Spleen (tissue), 11 donors: Measurements from ENCODE around the gene TUBGCP4. TPM values are rescaled to one million over a fixed set of nuclear protein-coding genes. Genes with fewer than 3 reads are reported as not detected.

Experiments used
- DNase-seq: peaks from one replicate; pipeline ENCODE4 v3.0.0-alpha.2; 2020
- H3K27ac ChIP-seq, 8 donors: fragments of 200-600 bp; sonication (generic) in 7 of 8; 1 replicate in 4 of 8; 2 replicates in 4 of 8; pipeline versions ENCODE4 v1.5.0 to v1.8.0; 2016 to 2021; ENCODE audit warnings: inconsistent platforms in 4 of 8, mild to moderate bottlenecking in 4 of 8, moderate library complexity in 1 of 8
- H3K27me3 ChIP-seq, 7 donors: fragments of 200-600 bp; sonication (generic) in 6 of 7; replicated peaks in 1 of 7; 1 replicate in 4 of 7; 2 replicates in 3 of 7; pipeline versions ENCODE4 v1.5.0 to v1.8.0; 2016 to 2021; ENCODE audit warnings: inconsistent platforms in 3 of 7, mild to moderate bottlenecking in 1 of 7
- H3K36me3 ChIP-seq, 6 donors: fragments of 200-600 bp; sonication (generic) in 5 of 6; 1 replicate in 4 of 6; 2 replicates in 2 of 6; pipeline versions ENCODE4 v1.5.0 to v1.8.0; 2016 to 2021; ENCODE audit warnings: inconsistent platforms in 2 of 6
- H3K4me1 ChIP-seq, 6 donors: fragments of 200-600 bp; sonication (generic) in 5 of 6; 1 replicate in 3 of 6; 2 replicates in 3 of 6; pipeline versions ENCODE4 v1.5.0 to v1.8.0; 2016 to 2021; ENCODE audit warnings: inconsistent platforms in 3 of 6
- H3K4me3 ChIP-seq, 8 donors: fragments of 200-600 bp; sonication (generic) in 7 of 8; 1 replicate in 4 of 8; 2 replicates in 4 of 8; pipeline versions ENCODE4 v1.5.0 to v1.8.0; 2016 to 2021; ENCODE audit warnings: inconsistent platforms in 4 of 8, mild to moderate bottlenecking in 4 of 8, moderate library complexity in 2 of 8
- H3K9me3 ChIP-seq, 8 donors: fragments of 200-600 bp; sonication (generic) in 7 of 8; 1 replicate in 4 of 8; 2 replicates in 4 of 8; pipeline versions ENCODE4 v1.5.0 to v1.8.0; 2016 to 2021; ENCODE audit warnings: inconsistent platforms in 4 of 8
- POLR2A ChIP-seq, 3 donors: fragments of 450-650 bp; IDR thresholded peaks; one replicate each; pipeline ENCODE4 v1.5.1; 2017; ENCODE audit warnings: antibody characterized with exemption in 3 of 3, mild to moderate bottlenecking in 1 of 3
- POLR2AphosphoS5 ChIP-seq, 3 donors: sonication (generic); formaldehyde crosslinking; IDR thresholded peaks; one replicate each; pipeline ENCODE4 v1.5.1; 2017; ENCODE audit warnings: antibody characterized with exemption in 3 of 3
- WGBS, 5 donors: extraction: QIAGEN DNeasy Blood & Tissue Kit in 3 of 5; methylation state at CpG; one replicate each; pipeline versions ENCODE4 v1.1.5 to v1.1.7; 2013 to 2018; 5-methylcytosine and 5-hydroxymethylcytosine counted together
- intact Hi-C: fragments of 100-400 bp; cut with DNase I; formaldehyde crosslinking; loops from one replicate; pipeline ENCODE4 v1.15.0; 2023; ENCODE audit warnings: low total_unique reads
- polyA plus RNA-seq, 3 donors: library from polyadenylated mRNA; stranded (reverse); fragments of 200-250 nt; gene quantifications; one replicate each; pipeline ENCODE4 v1.2.1, GENCODE V29; 2013
- total RNA-seq, 7 donors: library from RNA; depleted of rRNA in 3 of 7; stranded (reverse); fragments of >200 nt in 3 of 7; fragmentation: NEBNext Ultra II Directional in 4 of 7; extraction: Animal tissue kit (Norgen Biotek cat#: 25700) in 4 of 7; gene quantifications; one replicate each; pipeline versions ENCODE4 v1.1.0 to v1.2.1, GENCODE V29; 2016 to 2021
- TF ChIP-seq, protein P1 (sequence below), 11 experiments: fragments of 200-600 bp in 7 of 11; fragments of 450-650 bp in 4 of 11; sonication (generic) in 4 of 11; IDR thresholded peaks in 8 of 11; conservative IDR thresholded peaks in 3 of 11; 1 replicate in 7 of 11; 2 replicates in 4 of 11; pipeline versions ENCODE4 v1.4.0 to v1.8.0; 2016 to 2021; ENCODE audit warnings: antibody characterized with exemption in 11 of 11, inconsistent platforms in 4 of 11, mild to moderate bottlenecking in 1 of 11
- donor health status: healthy with polysubstance abuse.
- donor health status: DM: no; HTN: no; CAD: no; lungs with moderate emphysema.
- donor health status: DM: no; HTN: no; CAD: no.
- donor health status: Bipolar disorder and iron deficiency.
- donor health status: healthy.
- donor health status: DM: no; HTN: no; CAD: no.
- donor health status: DM: yes; HTN: yes; CAD: no.

Gene TUBGCP4
- total and polyA plus RNA-seq, 10 donors = 2.5 to 22.1 (median 16.1) TPM

DNA sequence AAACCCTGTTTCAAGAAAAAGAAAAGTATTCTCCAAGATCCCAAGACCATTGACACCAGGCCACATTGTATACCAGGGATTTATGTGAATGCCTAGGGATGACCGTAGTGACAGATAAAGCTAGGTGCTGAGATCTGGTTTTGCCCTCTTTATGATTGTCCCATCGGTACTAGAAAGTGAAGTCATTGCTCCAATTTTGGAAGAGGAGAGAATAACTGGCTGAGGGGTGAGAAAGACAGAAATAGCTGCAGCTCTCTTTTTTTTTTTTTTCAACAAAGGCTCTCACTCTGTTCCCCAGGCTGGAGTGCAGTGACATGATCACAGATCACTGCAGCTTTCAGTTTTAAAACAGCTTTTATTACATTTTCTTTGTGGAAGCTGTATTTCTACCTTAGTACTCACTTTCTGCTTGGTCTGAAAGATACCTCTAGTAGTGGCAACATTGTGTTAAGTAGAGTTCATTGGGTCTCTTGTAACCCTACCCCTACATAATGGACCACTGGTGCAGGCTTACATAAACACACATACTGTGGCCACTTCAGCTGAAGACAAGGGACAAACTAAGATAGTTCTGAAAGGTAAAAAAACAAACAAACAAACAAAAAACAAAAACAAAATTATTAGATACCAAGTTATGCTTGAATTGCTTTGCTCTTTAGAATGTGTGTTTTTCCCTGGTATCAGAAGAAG is 18.1 kb upstream of the TUBGCP4 start:
- WGBS, 5 donors = 89 to 93% (median 91%) methylated on average over 2 of the region's 2 CpGs
- H3K27ac ChIP-seq = no peak overlapping the region
- H3K9me3 ChIP-seq = peaks cover 0 to 15% (median 5%) of the 10 kb centered on the region in 8 donors
- H3K4me3 ChIP-seq = no peak overlapping the region
- H3K4me1 ChIP-seq = no peaks in the 10 kb centered on the region
- H3K36me3 ChIP-seq = peaks cover 0 to 62% (median 15%) of the 10 kb centered on the region in 6 donors
- no peaks in the 10 kb centered on the region for H3K27me3 ChIP-seq
- no peak for DNase-seq
- intact Hi-C loops = no loop called here
- TF ChIP-seq, protein P1, sequence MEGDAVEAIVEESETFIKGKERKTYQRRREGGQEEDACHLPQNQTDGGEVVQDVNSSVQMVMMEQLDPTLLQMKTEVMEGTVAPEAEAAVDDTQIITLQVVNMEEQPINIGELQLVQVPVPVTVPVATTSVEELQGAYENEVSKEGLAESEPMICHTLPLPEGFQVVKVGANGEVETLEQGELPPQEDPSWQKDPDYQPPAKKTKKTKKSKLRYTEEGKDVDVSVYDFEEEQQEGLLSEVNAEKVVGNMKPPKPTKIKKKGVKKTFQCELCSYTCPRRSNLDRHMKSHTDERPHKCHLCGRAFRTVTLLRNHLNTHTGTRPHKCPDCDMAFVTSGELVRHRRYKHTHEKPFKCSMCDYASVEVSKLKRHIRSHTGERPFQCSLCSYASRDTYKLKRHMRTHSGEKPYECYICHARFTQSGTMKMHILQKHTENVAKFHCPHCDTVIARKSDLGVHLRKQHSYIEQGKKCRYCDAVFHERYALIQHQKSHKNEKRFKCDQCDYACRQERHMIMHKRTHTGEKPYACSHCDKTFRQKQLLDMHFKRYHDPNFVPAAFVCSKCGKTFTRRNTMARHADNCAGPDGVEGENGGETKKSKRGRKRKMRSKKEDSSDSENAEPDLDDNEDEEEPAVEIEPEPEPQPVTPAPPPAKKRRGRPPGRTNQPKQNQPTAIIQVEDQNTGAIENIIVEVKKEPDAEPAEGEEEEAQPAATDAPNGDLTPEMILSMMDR (IDR thresholded peaks at IDR 0.05 in 8 of 11, conservative IDR thresholded peaks at IDR 0.05 in 3 of 11) = no peak
- TF ChIP-seq POLR2AphosphoS5 (IDR thresholded peaks at IDR 0.05) (no peak), POLR2A (IDR thresholded peaks at IDR 0.05) (no peak)

DNA sequence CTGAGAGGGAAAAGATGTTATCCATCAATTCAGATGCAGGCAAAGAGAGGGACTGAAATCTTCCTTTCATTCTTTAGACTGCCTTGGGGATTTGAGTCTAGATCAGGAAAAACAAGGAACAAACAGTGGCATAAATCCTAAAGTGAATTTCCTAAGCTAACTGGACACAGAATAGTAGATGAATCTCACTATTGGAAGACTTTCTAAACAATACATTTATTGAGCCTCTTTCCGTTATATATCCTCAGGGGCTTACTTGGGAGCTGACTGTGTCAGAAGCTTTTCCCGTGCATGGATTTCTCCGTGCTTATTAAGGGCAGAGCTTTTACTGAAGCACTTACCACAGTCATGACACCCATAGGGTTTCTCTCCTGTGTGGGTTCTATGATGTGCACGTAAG is 10.1 kb upstream of the TUBGCP4 start:
- H3K27me3 ChIP-seq = no peaks in the 10 kb centered on the region
- no peak for DNase-seq
- H3K27ac ChIP-seq = no peak overlapping the region
- TF ChIP-seq POLR2AphosphoS5 (IDR thresholded peaks at IDR 0.05) (no peak), POLR2A (IDR thresholded peaks at IDR 0.05) (no peak)
- TF ChIP-seq, protein P1 (IDR thresholded peaks at IDR 0.05 in 8 of 11, conservative IDR thresholded peaks at IDR 0.05 in 3 of 11) = no peak
- H3K9me3 ChIP-seq = peaks cover 13 to 90% (median 85%) of the 10 kb centered on the region in 8 donors
- 86 to 98% (median 96%) methylated on average over 4 of the region's 4 CpGs for WGBS, 5 donors
- H3K4me3 ChIP-seq = no peak overlapping the region
- H3K36me3 ChIP-seq = peaks cover 15 to 87% (median 72%) of the 10 kb centered on the region in 6 donors
- intact Hi-C loops = no loop called here
- H3K4me1 ChIP-seq = no peaks in the 10 kb centered on the region

GRCh38 chr15:43361313-43361903 is 9.5 kb upstream of the TUBGCP4 start:
- no peak for DNase-seq
- H3K27me3 ChIP-seq = no peaks in the 10 kb centered on the region
- H3K4me1 ChIP-seq = peaks cover 0 to 2% (median 0%) of the 10 kb centered on the region in 6 donors
- H3K27ac ChIP-seq = no peak overlapping the region
- peaks cover 15 to 93% (median 77%) of the 10 kb centered on the region in 6 donors for H3K36me3 ChIP-seq
- H3K9me3 ChIP-seq = peaks cover 13 to 95% (median 88%) of the 10 kb centered on the region in 8 donors
- TF ChIP-seq POLR2A (IDR thresholded peaks at IDR 0.05) = no peak
- no peak for TF ChIP-seq POLR2AphosphoS5 (IDR thresholded peaks at IDR 0.05)
- TF ChIP-seq, protein P1 (IDR thresholded peaks at IDR 0.05 in 8 of 11, conservative IDR thresholded peaks at IDR 0.05 in 3 of 11) = no peak
- intact Hi-C loops = no loop called here
- H3K4me3 ChIP-seq = no peak overlapping the region
- WGBS, 5 donors = 97 to 99% (median 98%) methylated on average over 7 of the region's 7 CpGs

DNA sequence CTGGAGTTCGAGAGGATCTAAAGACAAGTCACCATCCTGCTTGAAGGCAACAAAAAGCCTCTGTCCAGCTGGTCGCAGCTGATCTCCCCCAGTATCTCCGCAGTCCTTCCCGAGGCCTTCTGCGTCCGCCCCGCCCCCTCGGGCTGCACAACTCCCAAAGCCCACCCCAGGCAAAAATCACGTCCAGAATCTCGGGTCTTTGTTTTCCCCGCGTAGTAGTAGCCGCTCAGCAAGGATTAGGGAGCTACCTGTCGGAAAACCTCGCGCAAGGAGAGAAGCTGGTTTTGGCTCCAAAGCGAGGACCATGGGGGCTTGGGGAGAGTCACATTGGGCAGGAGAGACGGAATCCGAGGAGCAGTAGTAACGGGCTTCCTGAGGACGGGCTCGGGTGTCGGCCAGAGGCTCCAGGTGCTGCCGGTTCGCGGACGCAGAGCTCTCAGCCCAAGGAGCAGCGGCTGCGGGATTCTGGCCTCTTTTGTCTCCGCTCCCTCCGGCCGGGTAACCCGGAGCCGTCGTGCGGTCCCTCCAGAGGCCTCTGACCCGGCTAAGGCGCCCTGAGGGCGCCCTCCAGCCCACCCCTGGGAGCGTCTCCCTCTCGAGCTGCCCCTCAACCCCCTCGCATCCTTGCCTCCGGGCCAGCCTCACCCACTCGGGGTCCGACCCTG is 459 bp upstream of the TUBGCP4 start:
- no peak for DNase-seq

More for the DNA sequence above, 459 bp upstream of the TUBGCP4 start:
- Histone ChIP-seq H3K27me3 (no peaks in the 10 kb centered on the region), H3K36me3 (peaks cover 0 to 26% (median 24%) of the 10 kb centered on the region in 6 donors), H3K4me3 (peak overlapping the region; percentile 62 to 95 (median 89)), H3K9me3 (peaks cover 0 to 32% (median 7%) of the 10 kb centered on the region in 8 donors), H3K27ac (peak overlapping the region; percentile 61 to 89 (median 79)), H3K4me1 (peaks cover 17 to 45% (median 35%) of the 10 kb centered on the region in 6 donors)
- TF ChIP-seq POLR2AphosphoS5 (IDR thresholded peaks at IDR 0.05) (no peak), POLR2A (IDR thresholded peaks at IDR 0.05) (no peak)
- TF ChIP-seq, protein P1 (IDR thresholded peaks at IDR 0.05 in 8 of 11, conservative IDR thresholded peaks at IDR 0.05 in 3 of 11) = no peak
- intact Hi-C loops = no loop called here
- 1 to 5% (median 3%) methylated on average over 27 to 45 of the region's 45 CpGs for WGBS, 5 donors
